Ammon's horn (tissue), 1 donor: ENCODE data around the gene SOCS3.
"Not testable (repeated sequence)": the region's sequence is repeated elsewhere in the genome, so short reads cannot be mapped to it uniquely, and the experiment has no call there.

Experiments
- DNase-seq: peaks from one replicate; pipeline ENCODE4 v3.0.0-alpha.2; 2016; ENCODE audit warnings: low spot score

SOCS3 gene

DNA sequence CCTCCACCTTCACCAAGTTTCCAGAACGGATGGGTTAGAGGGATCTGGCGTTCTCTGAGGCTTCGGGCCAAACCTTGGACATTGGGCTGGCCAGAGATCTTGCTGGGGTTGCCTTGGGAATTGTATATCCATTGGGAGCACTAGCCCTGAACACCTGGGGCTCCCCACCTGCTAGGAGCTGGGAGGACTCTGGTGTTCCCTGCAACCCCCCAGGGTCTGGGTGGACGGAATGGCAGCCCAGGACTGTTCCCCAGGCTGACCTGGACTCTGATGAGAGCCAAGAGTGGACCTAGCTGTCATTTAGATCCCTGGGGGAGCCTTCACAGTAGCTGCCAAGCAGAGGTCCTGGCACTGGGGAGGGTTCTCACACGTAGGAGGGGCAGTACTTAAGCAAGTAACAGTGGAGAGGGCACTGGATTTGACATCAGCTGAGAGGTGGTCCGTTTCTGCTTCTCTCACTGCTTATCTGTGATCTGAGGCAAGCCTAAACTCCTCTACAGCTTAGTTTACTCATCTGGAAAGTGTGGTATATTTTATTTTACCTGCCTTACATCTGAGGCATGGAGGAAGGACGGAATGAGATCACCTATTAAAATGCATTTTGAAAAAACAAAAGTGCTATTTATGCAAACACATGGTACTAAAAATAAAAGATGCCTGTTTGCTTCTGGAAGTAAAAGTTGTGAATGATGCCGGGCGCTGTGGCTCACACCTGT, 11.7 kb downstream of the SOCS3 start:
- no peak for DNase-seq

DNA sequence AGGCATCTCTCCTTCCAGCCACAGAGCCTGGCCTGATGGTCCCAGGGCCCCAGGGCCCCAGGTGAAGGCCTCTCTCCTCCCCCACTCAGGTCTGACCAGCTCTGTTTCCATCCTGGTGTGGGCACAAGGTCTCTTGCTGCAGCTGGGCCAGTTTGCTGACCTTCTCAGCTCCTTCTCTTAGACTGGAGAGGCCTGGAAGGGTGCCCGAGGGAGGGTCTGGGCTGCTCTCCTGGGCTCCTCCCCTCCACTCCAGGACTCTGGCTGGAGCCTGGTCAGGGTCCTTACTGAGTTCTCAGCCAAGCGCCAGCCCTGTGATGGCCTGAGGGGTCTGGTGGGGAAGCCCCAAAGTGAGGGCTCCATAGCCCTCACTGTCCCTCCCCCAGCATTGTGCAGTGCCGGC, 12.4 kb downstream of the SOCS3 start:
- no peak for DNase-seq

- no peak for DNase-seq
Measured at GRCh38 chr17:78346605-78347250, 13.1 kb downstream of the SOCS3 start.

DNA sequence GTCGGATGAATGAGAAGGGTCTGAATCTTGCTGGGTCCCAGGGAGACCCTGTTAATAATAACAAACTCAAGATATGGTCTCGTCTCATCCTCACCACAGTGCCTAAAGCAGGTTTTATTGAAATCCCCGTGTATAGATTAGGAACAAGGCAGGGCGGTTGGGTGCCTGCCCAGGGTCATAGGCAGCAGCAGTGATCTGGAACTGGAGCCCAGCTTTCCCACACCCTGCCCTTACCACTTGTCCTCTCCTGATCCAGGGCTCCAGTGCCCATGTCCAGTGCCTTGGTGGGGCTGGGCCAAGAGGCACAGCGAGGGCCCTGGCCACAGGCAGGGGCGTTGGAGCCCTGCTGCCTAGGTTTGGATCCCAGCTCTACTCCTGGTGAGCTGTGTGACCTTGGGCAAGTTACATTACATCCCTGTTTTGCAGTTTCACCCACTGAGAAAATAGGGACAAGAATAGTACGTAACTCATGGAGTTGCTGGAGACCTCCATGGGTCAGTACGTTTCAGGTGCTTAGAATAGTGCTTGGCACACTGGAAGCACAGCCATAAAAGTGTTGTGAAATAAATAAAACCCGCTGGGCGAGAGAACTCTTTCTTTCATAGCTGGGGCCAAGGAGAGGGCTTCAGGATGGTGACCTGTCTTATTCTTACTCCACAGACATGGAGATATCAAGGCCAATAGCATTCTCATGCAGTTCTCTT, 13.9 kb downstream of the SOCS3 start:
- DNase-seq: no peak

DNA sequence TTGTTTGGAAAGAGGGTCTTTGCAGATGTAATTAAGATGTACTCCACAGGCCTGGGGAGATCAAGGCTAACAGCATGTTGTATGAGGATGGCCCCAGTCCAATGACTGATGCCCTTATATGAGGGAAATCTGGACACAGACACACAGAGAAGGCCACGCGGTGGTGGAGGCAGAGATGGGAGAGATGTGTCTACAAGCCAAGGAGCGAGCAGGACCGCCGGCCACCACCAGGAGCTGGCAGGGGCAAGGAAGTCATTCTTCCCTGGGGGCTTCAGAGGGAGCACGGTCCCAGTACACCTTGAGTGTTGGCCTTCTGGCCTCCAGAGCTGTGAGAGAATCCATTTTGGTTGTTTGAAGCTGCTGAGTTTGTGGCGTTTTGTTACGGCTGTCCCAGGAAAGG, 14.7 kb downstream of the SOCS3 start:
- DNase-seq: no peak

- no peak for DNase-seq
Measured at GRCh38 chr17:78344666-78345065, 15.2 kb downstream of the SOCS3 start.

GRCh38 chr17:78343543-78344201, 16.2 kb downstream of the SOCS3 start:
- no peak for DNase-seq

- no peak for DNase-seq
Measured at GRCh38 chr17:78343187-78343542, 16.7 kb downstream of the SOCS3 start.

- no peak for DNase-seq
Measured at GRCh38 chr17:78342449-78343186, 17.3 kb downstream of the SOCS3 start.

GRCh38 chr17:78341559-78342448, 18.1 kb downstream of the SOCS3 start:
- peak; percentile 69 for DNase-seq

- no peak for DNase-seq
Measured at GRCh38 chr17:78340183-78340955, 19.5 kb downstream of the SOCS3 start.

- DNase-seq: no peak
Measured at GRCh38 chr17:78338486-78339259, 21.2 kb downstream of the SOCS3 start.

DNA sequence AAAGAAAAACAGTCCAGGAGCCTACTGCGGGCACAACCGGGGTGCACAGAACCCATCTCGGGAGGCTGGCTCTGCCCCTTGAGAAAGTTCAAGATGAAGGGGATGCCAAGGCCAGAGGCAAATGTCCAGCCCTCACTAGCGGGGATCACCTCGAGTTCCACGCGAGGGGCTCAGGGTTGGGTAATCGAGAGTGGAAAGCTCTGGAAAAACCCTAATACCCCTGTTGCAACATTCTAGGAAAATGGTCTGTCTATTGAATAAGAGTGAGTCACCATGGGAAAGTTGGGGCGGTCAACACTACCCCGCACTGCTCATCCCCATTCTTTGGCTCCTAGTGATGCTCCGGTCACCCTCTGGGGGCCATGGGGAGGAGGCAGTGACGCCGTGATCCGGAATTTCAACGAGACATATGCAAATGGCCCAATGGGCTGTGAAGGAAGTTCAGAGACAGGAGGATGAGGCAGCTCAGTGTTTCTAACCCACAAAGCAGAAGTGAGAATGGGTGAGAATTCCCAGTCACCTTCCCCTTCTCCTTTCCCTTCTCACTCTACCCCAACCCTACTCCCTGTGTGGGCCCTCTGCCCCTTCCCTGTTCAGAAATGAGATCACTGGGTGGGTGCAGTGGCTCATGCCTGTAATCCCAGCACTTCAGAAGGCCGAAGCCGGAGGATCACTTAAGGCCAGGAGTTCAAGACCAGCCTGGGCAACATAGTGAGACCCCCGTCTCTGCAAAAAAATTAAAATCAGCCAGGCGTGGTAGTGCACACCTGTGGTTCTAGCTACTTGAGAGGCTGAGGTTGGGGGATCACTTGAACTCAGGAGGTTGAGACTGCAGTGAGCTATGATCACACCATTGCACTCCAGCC, 22.4 kb downstream of the SOCS3 start:
- DNase-seq: peak; percentile 71

- DNase-seq: no peak
Measured at GRCh38 chr17:78335209-78335608, 24.7 kb downstream of the SOCS3 start.

DNA sequence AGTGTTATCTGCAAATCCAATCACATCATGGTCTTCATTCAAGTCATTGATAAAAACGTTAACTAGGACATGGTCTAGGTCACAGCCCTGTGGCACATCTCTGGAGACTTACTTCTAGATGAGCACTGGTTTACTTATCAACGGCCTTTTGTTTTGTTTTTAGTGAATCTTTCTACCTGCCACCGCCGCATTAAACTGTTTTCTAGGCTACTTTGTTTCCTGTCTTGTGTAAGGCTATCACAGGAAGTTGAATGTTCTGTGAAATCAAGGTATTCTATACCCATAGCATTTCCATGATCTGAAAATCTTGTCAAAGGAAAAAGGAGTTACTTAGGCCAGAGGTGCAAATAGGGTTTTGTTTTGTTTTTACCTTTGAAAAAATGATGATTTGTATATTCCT, 26.9 kb downstream of the SOCS3 start:
- DNase-seq: no peak

GRCh38 chr17:78331355-78331754, 28.5 kb downstream of the SOCS3 start:
- not testable (repeated sequence) for DNase-seq

- DNase-seq: no peak
Measured at GRCh38 chr17:78330570-78331224, 29.2 kb downstream of the SOCS3 start.
